NCI-H2029 treated with DMSO at 0.1 percent for 48 hours (cell line): ENCODE results near the gene TGFA.

ENCODE experiments used
- DNase-seq: peaks from one replicate; lab custom pipeline; 2025; lab: John Stamatoyannopoulos, UW

The TGFA gene

DNA sequence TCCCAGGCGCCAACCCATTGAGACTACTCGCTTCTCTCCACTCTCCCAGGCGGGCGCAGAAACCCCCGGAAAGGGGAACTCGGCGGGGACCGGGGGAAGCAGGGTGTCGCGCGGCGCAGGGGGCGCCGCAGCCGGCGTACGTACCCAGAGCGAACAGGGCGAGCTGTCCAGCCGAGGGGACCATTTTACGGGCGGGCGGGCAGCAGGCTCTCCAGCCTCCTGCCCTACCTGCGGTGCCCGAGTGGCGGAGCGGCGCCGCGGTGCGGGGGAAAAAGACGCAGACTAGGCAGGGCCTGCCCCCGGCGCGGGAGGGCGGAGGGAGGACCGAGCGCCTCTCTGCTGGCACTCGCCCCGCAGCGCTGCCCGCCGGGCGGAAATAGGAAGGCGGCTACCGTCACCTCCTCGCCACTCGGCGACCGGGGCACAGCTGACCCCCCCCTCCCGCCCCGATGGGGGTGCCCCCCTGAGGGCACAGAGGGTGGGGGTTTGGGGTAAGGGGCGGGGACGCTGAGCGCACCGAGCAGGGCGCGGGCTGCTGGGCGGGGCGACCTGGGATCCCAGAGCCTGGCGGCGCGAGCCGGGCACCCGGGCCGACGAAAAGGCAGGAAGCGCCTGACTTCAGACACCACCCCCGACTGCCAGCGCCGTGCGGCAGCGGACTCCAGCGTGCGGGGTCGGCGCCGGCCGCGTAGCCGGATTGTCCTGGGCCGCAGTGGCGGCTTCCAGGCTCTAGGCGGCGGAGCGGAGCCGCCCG lies at the start of gene TGFA:
Gene TGFA, minus strand, starts transcription at position 243 of the 754 bp plus-strand sequence. Its CDS starts 59 bp downstream, at position 184.
- peak; percentile 13 for DNase-seq

DNA sequence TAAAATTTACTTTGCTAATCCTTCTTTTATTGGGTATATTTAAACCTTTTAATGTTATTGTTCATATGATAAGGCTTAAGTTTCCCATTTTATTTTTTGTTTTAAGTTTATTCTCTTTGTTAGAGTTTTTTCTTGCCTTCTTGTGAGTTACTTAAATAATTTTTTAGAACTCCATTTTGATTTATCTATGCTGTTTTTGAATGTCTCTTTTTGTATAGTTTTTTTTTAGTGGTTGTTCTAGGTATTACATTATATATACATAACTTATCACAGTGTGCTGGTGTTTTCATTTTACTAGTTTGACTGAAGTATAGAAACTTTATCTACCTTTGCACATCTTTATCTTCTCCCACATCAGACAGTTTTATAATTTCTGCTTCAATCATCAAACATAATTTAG lies 49.4 kb upstream of the TGFA start:
- DNase-seq: no peak

DNA sequence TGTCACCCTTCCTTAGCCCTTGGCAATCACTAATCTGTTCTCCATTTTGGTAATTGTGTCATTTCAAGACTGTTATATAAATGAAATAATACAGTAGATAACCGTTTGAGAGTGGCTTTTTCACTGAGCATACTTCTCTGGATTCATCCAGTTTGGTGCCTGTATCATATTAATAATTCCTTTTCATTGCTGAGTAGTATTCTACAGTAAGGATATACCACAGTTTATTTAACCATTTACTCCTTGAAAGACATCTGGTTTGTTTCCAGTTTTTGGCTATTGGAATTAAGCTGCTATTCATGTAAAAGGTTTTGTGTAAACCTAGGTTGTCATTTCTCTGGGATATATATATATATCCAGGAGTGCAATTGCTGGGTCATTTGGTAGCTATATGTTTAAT lies 44.6 kb upstream of the TGFA start:
- DNase-seq: no peak

DNA sequence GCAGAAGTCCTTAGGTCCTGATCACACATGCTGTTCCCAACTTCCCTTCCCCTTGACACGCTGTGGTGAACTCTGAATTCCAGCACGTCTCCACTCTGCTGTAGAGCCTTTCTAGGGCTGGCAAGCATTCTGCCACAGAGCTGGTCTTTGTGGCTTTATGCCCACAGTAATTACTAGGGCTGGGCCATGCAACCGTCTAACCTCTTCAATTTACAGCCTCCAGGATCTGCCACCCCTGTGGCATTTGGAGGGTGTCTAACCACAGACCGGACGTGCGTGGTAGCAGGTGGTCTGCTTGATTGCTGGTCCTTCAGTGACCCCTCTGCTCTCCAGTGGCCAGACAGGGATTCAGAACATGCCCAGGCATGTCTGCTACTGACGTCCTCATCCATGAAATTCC lies 43.1 kb upstream of the TGFA start:
- no peak for DNase-seq

DNA sequence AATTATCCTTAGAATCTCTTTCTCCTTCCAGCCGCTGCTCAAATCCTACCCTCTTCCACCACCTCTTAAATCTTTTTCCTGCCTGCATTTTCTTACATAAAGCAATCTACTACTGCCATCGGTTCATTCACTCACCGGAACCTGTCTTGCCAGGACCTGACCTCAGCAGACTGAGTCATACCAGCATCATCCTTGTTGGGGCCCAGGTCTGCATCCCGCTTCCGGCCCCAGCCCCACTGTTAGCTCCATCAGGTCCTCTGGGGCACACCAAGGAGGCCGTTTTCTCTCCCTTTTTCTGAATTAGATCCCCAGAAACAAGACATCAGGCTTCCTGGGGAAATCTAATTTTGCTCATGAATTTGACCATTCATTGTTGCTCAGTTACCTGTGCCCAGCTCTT lies 42.7 kb upstream of the TGFA start:
- no peak for DNase-seq

DNA sequence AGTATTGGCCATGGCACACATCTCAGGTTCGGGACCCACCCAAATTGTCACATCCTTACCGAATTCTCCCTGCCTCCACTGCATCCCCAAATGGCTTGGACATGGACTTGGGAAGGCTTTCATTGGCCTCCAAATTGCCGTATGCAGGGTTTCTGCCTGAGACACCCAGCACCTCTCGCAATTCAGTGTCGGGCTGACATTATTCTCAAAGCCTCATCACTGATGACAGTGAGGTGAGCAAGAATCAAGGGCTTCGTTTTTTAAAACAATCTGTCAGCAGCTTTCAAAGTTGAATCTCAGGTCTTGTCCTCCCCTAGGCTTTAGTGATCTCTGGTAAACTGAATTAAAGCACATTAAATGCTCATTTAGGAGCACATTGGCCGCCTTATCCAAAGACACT lies 29.5 kb upstream of the TGFA start:
- DNase-seq: no peak

DNA sequence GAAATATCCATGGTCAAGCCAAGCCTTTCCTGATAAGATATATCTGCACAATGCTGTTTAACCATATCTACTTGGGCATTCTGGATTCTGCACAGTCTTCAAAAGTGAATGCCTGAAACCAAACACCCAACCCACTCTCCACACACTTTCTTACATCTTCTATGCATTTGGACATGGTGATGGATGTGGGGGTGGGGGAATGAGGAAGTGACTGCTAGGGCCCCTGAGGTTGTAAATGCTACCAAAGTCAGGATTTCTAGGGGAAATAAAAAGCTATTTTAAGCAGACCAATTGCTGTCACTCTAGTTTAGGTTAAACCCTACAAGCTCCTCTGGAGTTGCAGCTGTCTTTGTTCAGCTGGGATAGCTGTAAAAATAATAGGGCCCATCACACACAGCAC lies 26.7 kb upstream of the TGFA start:
- DNase-seq: no peak

DNA sequence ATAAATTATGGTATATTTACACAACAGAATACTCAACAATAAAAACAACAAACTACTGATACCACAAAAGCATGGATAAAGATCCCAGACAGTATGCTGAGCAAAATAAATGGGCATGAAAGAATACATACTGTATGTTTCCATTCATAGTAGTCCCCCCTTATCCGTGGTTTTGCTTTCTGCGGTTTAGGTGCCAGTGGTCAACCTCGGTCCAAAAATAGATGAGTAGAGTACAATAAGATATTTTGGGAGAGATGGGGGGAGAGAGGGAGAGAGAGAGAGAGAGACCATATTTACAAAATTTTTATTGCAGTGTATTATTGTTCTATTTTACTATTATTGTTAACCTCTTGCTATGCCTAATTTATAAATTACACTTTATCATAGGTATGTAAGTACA lies 21.0 kb upstream of the TGFA start:
- no peak for DNase-seq

DNA sequence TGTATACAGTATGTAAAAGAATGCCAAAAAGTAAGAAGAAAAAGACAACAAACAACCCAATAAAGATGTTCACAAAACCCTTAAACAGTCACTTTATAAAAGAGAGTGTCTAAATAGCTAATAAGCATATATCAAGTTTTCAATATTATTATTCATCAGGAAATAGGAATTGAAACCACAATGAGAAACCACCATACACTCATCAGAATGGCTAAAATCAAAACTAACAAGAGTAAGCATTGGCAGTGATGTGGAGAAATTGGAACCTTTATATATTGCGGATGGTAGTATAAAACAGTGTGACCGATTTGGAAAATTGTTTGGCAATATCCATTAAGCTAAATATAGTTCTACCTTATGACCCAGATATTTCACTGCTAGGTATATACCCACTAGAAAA lies 20.5 kb upstream of the TGFA start:
- DNase-seq: no peak

DNA sequence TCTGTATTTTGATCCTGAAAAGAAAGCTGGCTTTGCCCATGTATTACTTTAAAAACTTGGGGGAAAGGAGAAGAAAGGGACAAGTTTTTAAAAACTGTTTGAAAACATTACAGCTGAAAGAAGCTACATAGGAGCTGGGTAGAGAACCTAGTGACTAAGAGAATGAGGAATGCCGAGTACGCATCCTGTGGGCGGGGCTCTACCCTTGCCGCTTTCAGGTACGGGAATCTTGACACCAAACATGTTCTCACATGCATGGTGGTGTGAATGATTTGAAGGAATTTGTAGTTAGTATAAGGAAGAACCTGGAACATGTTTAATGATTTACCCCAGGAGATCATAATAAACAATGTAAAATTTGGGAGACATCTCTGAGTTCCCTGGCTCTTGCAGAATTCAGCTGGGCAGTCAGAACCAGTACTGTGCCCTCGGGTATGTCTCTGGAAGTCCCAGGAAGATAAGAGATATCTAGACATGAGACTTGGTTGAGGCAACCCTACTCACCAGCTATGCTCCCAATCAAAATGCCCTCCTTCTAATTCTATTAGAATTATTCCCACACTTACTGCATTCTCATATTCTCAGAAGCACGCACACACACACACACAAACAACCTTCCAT lies 16.5 kb upstream of the TGFA start:
- no peak for DNase-seq

DNA sequence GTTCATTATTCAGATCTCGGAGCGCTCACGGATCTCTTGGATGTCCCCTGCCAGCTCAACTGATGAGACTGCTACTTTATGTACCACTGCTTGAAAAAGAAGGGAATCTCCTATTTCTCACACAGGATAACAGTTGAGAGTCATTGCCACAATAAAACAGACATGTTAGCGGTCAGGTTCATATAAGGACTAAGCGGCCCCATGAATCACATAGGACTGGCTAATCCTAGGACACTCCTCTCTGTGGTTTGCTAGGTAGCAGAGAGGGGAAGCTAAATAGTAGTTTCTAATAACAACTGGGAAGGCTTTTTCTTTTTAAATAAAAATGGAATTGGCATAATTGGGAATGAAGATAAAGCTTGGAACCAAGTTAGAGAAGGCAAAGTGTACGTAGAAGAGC lies 15.9 kb upstream of the TGFA start:
- no peak for DNase-seq

DNA sequence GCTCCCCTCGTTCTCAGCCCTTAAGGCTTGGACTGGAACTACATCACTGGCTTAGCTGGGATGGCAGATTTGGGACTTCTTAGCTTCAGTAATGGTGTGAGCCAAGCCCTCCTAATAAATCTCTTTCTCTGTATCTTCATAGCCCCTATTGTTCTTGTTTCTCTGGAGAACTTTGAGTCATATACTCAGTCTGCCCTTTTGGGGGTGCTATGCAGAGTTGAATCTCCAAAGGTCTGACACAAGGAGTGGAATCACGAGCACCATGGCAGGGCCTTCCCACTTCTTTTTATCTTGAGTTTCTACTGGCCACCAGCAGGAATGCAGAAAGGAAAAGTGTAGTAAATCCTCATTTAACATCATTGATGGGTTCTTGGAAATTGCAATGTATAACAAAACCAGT lies 13.3 kb upstream of the TGFA start:
- no peak for DNase-seq

DNA sequence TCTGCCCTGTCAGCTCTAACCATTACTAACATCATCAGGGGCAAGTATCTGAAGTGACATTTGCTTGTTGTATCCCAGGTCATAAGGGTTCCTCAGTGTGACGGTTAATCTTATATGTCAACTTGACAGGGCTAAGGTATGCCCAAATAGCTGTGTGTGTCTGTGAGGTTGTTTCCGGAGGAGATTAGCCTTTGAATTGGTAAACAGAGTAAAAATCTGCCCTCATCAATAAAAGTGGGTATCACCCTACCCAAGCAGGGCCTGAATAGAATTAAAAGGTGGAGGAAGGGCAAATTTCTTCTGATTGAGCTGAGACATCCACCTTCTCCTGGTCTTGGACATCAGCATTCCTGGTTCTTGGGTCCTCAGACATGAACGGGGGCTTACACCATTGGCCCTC lies 12.8 kb upstream of the TGFA start:
- no peak for DNase-seq

DNA sequence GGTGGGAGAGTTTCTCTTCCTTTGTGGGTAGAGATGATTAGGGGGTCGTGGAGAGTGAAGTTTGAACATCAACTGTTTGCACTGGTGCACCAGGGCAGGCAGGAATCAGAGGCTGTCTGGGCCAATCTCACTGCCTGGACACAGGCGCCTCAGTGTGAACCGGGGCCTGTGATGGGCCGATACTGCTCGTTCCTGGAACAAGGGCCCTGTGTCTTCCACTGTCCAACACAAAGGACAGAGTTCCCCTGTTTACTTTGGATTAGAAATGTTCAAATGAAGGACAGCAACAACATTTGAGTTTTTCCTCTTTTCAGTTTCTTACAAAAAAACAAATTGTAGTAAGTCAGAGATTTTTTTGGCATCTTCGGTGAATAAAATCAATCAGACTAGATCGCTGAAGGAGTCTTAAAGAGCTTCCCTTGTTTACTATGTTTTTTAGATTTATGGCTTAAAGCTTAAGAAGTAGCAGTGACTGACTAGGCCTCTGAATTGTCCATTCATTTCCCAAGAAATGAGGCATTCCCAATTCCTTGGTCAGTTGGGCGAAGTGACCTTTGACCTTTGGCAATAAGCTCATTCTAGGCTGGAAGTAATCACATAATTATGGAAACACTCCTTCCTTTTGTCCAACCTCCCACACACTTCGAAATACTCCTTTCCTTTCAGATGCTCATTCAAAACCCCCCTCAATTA lies 11.6 kb upstream of the TGFA start:
- no peak for DNase-seq

DNA sequence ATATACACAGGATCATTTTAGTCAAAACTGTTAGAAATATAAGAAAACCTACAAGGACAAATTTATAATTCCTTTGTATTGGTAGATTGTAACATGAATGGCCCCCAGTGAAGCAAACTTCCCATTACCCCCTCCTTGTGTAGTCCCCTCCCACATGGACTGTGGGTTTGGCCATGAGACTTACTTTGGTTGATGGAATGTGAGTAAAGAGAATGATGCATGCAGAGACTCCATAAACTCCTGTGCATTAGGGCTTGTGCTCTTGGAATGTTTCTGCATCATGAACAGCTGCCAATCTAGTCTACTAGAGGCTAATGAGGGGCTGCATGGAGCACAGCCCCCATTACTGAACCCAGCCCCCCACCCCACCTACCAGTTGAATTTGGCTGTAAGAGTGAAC lies 8.3 kb upstream of the TGFA start:
- DNase-seq: no peak

DNA sequence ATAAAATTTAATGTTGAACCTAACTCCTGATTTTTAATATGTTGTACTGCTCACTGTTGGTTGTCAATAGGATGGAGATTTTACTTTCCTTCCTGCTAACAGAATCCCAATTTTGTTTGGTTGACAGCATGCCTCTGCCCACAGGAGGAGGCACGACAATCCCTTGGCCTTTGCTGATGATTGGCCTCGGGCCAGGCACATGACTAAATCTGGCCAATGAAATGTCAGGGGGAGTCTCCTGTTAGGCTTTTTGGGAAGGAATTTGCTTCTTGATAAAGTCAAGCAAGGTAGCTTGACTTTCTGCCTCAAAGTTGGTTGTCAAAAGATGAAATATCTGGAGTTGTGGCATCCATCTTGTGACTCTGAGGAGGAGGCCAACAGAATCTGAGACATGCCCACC lies 6.8 kb upstream of the TGFA start:
- no peak for DNase-seq

DNA sequence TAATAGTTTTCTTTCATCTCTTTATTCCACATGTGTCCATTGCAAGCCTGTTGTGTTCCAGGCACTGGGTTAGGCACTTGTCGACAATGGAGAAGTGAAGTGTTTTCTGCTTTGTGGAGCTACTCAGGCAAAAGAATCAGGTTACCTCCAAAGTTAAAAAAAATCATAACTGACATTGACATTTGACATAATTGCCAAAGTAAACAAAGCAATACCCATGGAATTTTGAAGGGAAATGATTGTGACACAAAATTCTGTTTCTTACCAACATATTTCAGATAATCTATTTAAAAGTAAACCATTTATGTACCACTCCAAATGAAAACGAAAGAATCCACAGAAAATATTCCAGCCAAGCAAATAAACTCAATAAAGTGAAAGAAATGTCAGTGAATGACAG lies 6.4 kb upstream of the TGFA start:
- peak; percentile 21 for DNase-seq

DNA sequence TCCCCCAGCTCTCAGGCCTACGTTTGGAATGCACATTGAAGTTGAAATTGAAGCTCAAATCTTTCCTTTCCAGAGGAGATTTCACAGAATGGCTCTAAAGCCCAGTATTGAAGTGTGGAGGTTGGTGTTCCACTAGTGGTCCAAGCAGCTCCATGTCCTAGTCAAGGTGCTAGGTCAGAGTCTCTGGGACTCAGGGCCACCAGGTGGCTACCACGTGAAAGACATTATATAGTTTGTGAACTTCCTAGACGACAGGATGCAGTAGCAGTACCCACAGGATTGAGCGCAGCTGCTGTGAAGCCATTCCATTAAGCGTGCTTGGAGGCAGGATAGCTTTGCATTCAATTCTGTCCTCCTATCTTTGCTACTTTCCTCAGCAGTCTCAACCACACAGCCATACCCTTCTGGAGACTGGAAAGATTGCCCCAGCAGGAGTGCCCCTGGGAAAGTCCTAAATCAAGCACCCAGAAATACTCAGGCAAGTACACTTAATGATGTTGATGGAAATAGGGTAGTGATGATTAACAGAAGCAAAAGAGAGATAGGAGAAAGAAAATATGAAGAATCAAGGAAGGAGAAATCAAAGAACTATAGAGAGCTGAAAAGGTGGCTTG lies 4.7 kb upstream of the TGFA start:
- no peak for DNase-seq

DNA sequence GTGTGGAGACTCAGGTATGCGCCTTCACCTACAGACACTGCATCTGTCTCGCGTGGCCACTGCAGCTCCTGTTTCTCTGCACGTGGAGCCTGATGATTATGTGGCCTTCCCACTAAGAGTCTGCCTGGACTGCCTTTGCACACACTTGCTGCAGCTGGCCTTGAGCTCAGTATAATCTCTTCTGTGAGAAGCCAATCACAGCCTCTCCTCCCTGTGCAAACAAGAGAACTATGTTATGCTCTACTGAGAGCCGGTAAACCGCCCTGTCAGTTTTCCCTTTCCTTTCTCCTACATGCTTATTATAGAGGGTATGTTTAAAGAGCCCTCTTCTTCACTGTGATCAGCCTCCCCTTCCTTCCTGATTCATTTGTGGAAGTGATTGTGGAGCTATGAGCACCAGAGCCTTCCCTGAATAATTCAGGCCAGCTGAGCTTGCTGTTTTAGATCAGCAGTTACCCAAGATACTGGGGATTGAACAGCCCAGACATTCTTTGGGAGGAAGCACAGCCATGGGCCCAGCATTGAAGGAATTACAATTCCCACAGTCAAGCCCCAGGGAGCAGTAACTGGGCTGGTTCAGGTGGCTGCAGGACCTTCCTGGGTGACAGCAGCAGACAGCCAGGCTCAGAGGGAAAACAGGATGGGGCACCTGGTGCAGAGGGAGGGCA lies 3.7 kb upstream of the TGFA start:
- peak; percentile 66 for DNase-seq

DNA sequence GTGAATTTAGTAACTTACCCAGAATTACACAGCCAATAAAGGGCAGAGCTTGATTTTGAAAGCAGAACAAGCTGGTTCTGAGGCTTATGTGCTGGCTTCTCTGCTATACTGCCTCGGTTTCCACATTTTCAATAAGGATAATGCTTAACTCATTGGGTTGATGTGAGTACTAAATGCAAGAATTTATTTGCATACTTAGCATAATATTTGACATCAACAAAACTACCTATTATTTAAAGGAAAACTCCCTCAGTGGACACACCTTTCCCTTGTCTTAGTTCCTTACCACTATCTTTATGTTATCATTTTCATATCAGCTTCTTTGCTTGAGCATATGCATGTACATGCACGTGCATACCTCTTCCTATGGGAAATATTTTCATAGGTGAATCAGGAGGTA lies 3.0 kb upstream of the TGFA start:
- no peak for DNase-seq

DNA sequence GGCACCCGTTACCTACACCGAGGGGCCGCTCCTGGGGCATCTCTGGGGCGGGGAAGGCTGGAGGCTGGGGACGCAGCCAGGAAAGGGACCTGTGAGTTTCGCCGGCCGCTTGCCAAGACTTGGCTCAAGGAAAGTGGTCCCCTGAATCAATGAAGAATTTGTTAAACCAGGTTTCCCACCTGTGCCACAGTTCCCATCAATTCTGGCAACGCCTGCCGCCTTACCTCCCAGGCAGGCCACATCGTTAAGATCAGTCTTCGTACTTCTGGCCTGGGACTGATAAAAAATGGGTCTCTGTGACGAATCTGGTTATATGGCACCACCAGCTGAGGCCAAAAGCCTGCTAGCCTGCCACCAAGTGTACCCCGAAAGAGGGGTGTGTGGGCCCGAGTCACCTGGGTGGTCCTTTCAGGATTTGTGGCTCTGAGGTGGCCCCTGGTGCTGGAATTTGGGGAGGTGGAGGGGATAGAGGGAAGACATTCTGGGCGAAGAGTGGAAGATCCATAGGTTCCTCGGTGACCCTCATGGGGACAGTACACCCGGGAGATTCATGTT lies 789 bp upstream of the TGFA start:
- DNase-seq: no peak

DNA sequence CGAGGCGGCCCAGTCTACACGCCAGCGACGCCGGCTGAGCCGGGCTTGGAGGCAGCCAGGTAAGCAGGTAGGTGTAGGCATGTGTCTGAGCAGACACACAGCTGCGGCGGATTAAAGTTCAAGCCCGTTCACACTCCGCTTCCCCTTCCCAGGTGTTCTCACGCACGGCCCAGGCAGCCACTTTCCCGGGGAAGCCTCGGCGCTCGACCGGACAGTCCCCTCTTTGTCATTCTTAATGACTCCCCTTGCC lies 367 bp downstream of the TGFA start:
- DNase-seq: no peak
